ENCODE data around the gene NR2F1-AS1.

DNA sequence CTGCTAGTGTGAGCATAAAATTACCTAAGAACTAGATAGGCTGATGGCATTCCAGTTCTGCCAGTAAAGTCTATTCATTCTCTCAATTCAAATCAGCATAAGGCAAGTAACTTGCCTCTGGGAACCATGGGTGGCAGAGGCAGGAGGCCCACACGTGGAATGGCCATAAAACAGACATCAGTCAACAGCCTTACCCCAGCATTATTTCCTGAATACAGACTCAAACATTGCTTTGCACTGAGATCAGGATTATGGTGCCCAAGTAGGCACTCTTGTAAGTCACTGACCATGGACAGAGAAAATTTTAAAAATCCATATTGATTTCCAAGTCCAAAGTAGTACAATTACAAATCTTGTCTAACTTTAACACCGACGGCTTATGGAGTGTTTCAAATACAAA, 157.7 kb downstream of the NR2F1-AS1 start:
- TF ChIP-seq, protein P1, sequence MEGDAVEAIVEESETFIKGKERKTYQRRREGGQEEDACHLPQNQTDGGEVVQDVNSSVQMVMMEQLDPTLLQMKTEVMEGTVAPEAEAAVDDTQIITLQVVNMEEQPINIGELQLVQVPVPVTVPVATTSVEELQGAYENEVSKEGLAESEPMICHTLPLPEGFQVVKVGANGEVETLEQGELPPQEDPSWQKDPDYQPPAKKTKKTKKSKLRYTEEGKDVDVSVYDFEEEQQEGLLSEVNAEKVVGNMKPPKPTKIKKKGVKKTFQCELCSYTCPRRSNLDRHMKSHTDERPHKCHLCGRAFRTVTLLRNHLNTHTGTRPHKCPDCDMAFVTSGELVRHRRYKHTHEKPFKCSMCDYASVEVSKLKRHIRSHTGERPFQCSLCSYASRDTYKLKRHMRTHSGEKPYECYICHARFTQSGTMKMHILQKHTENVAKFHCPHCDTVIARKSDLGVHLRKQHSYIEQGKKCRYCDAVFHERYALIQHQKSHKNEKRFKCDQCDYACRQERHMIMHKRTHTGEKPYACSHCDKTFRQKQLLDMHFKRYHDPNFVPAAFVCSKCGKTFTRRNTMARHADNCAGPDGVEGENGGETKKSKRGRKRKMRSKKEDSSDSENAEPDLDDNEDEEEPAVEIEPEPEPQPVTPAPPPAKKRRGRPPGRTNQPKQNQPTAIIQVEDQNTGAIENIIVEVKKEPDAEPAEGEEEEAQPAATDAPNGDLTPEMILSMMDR (IDR thresholded peaks at IDR 0.05): no peak
- no peak for TF ChIP-seq POLR2A (IDR thresholded peaks at IDR 0.05)
- no peak for TF ChIP-seq POLR2AphosphoS5 (IDR thresholded peaks at IDR 0.05)

Data from prostate gland (tissue), 2 donors.